GM12878 (cell line): Measurements from ENCODE around the gene INSYN2B. TPM values are rescaled to one million over a fixed set of nuclear protein-coding genes. Genes with fewer than 3 reads are reported as not detected.

Experiments used
- ATAC-seq: fragments of 200-7000 bp; cut with Tn5 transposase; 3 replicates; pipeline ENCODE4 v1.9.1; 2020; ENCODE audit warnings: mild to moderate bottlenecking, moderate library complexity
- BruUV-seq: library from RNA; stranded (reverse); fragments of 400-500 nt; replicated peaks from 2 replicates; lab custom pipeline; 2021; lab: Mats Ljungman, UMichigan
- CTCF ChIA-PET: fragments of 300-600 bp; sonication (Branson Sonifier 250); formaldehyde crosslinking; extraction: SDS; loops from one replicate; lab custom pipeline; 2021; ENCODE audit warnings: inconsistent platforms; lab: Yijun Ruan, JAX
- POLR2A ChIA-PET: fragments of 350-600 bp; formaldehyde crosslinking; extraction: SDS; loops from one replicate; lab custom pipeline; 2021; ENCODE audit warnings: inconsistent platforms; lab: Charles Lee
- RAD21 ChIA-PET: fragments of 300-600 bp; sonication (Branson Sonifier 250); formaldehyde crosslinking; loops from one replicate; lab custom pipeline; 2023; ENCODE audit warnings: antibody characterized with exemption; ENCODE audit not compliant: unreplicated experiment; lab: Charles Lee
- SMC1A ChIA-PET: fragments of 300-600 bp; sonication (Branson Sonifier 250); formaldehyde crosslinking; loops from one replicate; lab custom pipeline; 2023; ENCODE audit not compliant: unreplicated experiment, uncharacterized antibody; lab: Charles Lee
- DNase-seq: peaks from one replicate; pipeline ENCODE4 v3.0.0-alpha.2; 2011; ENCODE audit warnings: low read depth, low spot score
- FAIRE-seq: peaks from 3 replicates; lab custom pipeline; 2011; peaks lifted over from hg19 to GRCh38; lab: Jason Lieb, UNC
- H2AFZ ChIP-seq: 2 replicates; pipeline ENCODE4 v1.6.0; 2011; ENCODE audit warnings: low read depth, low read length, control low read depth; ENCODE audit not compliant: control insufficient read depth
- H3K27ac ChIP-seq: 2 replicates; pipeline ENCODE4 v1.5.1; 2011; ENCODE audit warnings: control low read depth; ENCODE audit not compliant: control insufficient read depth, insufficient read depth
- H3K27me3 ChIP-seq, 2 experiments: replicated peaks in 1 of 2; 2 replicates each; pipeline versions ENCODE4 v1.6.0 to v1.6.1; 2011; ENCODE audit warnings: low read length in 1 of 2; ENCODE audit not compliant: control insufficient read depth in 2 of 2, insufficient read depth in 2 of 2
- H3K36me3 ChIP-seq, 2 experiments: 2 replicates each; pipeline ENCODE4 v1.5.1; 2011; ENCODE audit warnings: low read length in 1 of 2; ENCODE audit not compliant: control insufficient read depth in 2 of 2, insufficient read depth in 2 of 2
- H3K4me1 ChIP-seq: 2 replicates; pipeline ENCODE4 v1.6.1; 2011; ENCODE audit warnings: mild to moderate bottlenecking, low read length, moderate library complexity, mixed read lengths; ENCODE audit not compliant: control insufficient read depth, insufficient read depth
- H3K4me2 ChIP-seq: 2 replicates; pipeline ENCODE4 v1.6.0; 2011; ENCODE audit warnings: control low read depth; ENCODE audit not compliant: control insufficient read depth, insufficient read depth
- H3K4me3 ChIP-seq: fragments of 200-600 bp; sonication (generic); 2 replicates; pipeline ENCODE4 v1.5.1; 2016
- H3K79me2 ChIP-seq: 2 replicates; pipeline ENCODE4 v1.6.0; 2011; ENCODE audit warnings: low read length; ENCODE audit not compliant: control insufficient read depth, insufficient read depth
- H3K9ac ChIP-seq: 2 replicates; pipeline ENCODE4 v1.8.0; 2011; ENCODE audit warnings: low read length, control low read depth, mixed read lengths; ENCODE audit not compliant: control insufficient read depth, insufficient read depth
- H3K9me3 ChIP-seq: replicated peaks from 3 replicates; pipeline ENCODE4 v1.5.1; 2011; ENCODE audit warnings: mild to moderate bottlenecking, low read length; ENCODE audit not compliant: control insufficient read depth, insufficient read depth
- H4K20me1 ChIP-seq: 2 replicates; pipeline ENCODE4 v1.6.0; 2011; ENCODE audit not compliant: control insufficient read depth, insufficient read depth
- ATF3 ChIP-seq: IDR thresholded peaks from 2 replicates; pipeline ENCODE4 v1.6.1; 2011; ENCODE audit warnings: low read depth, mild to moderate bottlenecking, low read length, moderate library complexity, borderline replicate concordance; ENCODE audit errors: extremely low read depth
- CBFB ChIP-seq: IDR thresholded peaks from 2 replicates; pipeline ENCODE4 v1.6.1; 2016; ENCODE audit warnings: antibody characterized with exemption, low read depth
- CREM ChIP-seq: IDR thresholded peaks from 2 replicates; pipeline ENCODE4 v1.6.1; 2014; ENCODE audit warnings: antibody characterized with exemption, low read depth
- IKZF2 ChIP-seq, 2 experiments: fragments of 450-650 bp; IDR thresholded peaks; 2 replicates each; pipeline ENCODE4 v1.6.1; 2017; ENCODE audit warnings: mild to moderate bottlenecking in 2 of 2, moderate library complexity in 2 of 2
- PRDM15 ChIP-seq: fragments of 450-650 bp; formaldehyde crosslinking; IDR thresholded peaks from 2 replicates; pipeline ENCODE4 v1.4.0; 2020; ENCODE audit warnings: mild to moderate bottlenecking, moderate library complexity
- RB1 ChIP-seq: fragments of 450-650 bp; formaldehyde crosslinking; IDR thresholded peaks from 2 replicates; pipeline ENCODE4 v1.6.1; 2017; ENCODE audit warnings: mild to moderate bottlenecking, borderline replicate concordance
- ZZZ3 ChIP-seq: IDR thresholded peaks from 2 replicates; pipeline ENCODE4 v1.6.1; 2011; ENCODE audit warnings: low read depth; ENCODE audit not compliant: control insufficient read depth, insufficient read length
- WGBS: methylation state at CpG from one replicate; pipeline ENCODE4 v1.1.6; 2016; ENCODE audit warnings: low lambda C conversion rate; ENCODE audit not compliant: insufficient replicate concordance, insufficient coverage; ENCODE audit errors: missing lambda C conversion rate; 5-methylcytosine and 5-hydroxymethylcytosine counted together
- in situ Hi-C: fragments of 300-500 bp; cut with MboI; formaldehyde crosslinking; loops from 9 replicates; pipeline ENCODE4 v1.14.3; 2018; ENCODE audit warnings: mixed read lengths
- intact Hi-C: fragments of 100-400 bp; cut with micrococcal nuclease; formaldehyde crosslinking; loops from one replicate; pipeline ENCODE4 v1.14.2; 2022; ENCODE audit not compliant: unreplicated experiment
- polyA plus RNA-seq, 11 experiments: library from polyadenylated mRNA; depleted of rRNA in 4 of 11; unstranded in 6 of 11; stranded (reverse) in 5 of 11; fragments of >200 nt; fragmentation: Nextera tagmentation in 4 of 11; fragmentation: Illumina TruSeq in 1 of 11; extraction: Ambion mirVana in 4 of 11; extraction: Trizol in 1 of 11; gene quantifications; 1 replicate in 1 of 11; 2 replicates in 10 of 11; pipeline versions ENCODE4 v1.2.1 to v1.2.3, GENCODE V29; 2011 to 2016; ENCODE audit warnings: inconsistent platforms in 2 of 11, missing spikeins in 2 of 11, low read depth in 1 of 11
- total RNA-seq, 4 experiments: library from RNA; depleted of rRNA in 3 of 4; stranded (reverse); fragments of >200 nt in 3 of 4; fragmentation: Illumina TruSeq in 1 of 4; extraction: Trizol in 1 of 4; gene quantifications; 2 replicates each; pipeline versions ENCODE4 v1.2.1 to v1.2.3, GENCODE V29; 2013 to 2021

Gene INSYN2B
- total and polyA plus RNA-seq, 10 of the 15 experiments (the other 5 are each of a cell fraction or from before 2014, with no cell fraction given), result 0.05 to 0.27 (median 0.13) TPM; not detected in 7

- TF ChIP-seq ATF3, result no peak
- no peak for TF ChIP-seq ZZZ3
- TF ChIP-seq CREM, result no peak
- no peak for TF ChIP-seq CBFB
Measured at GRCh38 chr5:169848792-169849191, 131.5 kb downstream of the INSYN2B start (continued).

GRCh38 chr5:169848271-169848670, 132.0 kb downstream of the INSYN2B start:
- no peaks in the 10 kb centered on the region for H3K4me1 ChIP-seq
- no peaks in the 10 kb centered on the region for H4K20me1 ChIP-seq
- FAIRE-seq, result peak; percentile 44
- H3K4me3 ChIP-seq, result no peak overlapping the region
- TF ChIP-seq PRDM15, result no peak
- TF ChIP-seq RB1, result no peak
- TF ChIP-seq IKZF2 (IDR thresholded peaks at IDR 0.05), result no peak
- no peak overlapping the region for H3K9ac ChIP-seq
- ChIA-PET RAD21 (no interaction called here), SMC1A (interaction anchor here (1.1 to 1.8 kb wide), 3 partner anchors 8 to 21 kb away, joined by 3 to 4 read pairs (median 3); no protein-coding TSS in a partner anchor), CTCF (no interaction called here), POLR2A (no interaction called here)
- in situ Hi-C loops (no loop called here), intact Hi-C loops (no loop called here)
- 91% methylated on average over 3 of the region's 3 CpGs for WGBS
- no peak for ATAC-seq
- no peak overlapping the region for H3K4me2 ChIP-seq
- peaks cover 15 to 38% of the 10 kb centered on the region in 2 experiments for H3K36me3 ChIP-seq
- no peaks in the 10 kb centered on the region for H3K27me3 ChIP-seq
- no peak overlapping the region for H2AFZ ChIP-seq
- H3K27ac ChIP-seq, result no peak overlapping the region
- DNase-seq, result no peak
- BruUV-seq, result no TSS peak
- peaks cover 31% of the 10 kb centered on the region for H3K9me3 ChIP-seq
- no peaks in the 10 kb centered on the region for H3K79me2 ChIP-seq
